NB4 (cell line): ENCODE results near the gene SERPINE3.

Experiments used
- CTCF ChIP-seq: IDR thresholded peaks from one replicate; pipeline ENCODE4 v1.5.1; 2012; ENCODE audit warnings: low read depth, low read length
- MAX ChIP-seq: IDR thresholded peaks from 2 replicates; pipeline ENCODE4 v1.6.1; 2011; ENCODE audit warnings: low read depth, low read length
- POLR2A ChIP-seq: IDR thresholded peaks from 2 replicates; pipeline ENCODE4 v1.6.1; 2011; ENCODE audit warnings: mild to moderate bottlenecking; ENCODE audit not compliant: insufficient read length; ENCODE audit errors: extremely low read depth

GRCh38 chr13:51357928-51358595 is 18.6 kb downstream of the SERPINE3 start:
- TF ChIP-seq POLR2A, result no peak
- no peak for TF ChIP-seq CTCF
- TF ChIP-seq MAX, result no peak
